ENCODE data around the gene NPPB. TPM values are rescaled to one million over a fixed set of nuclear protein-coding genes. Genes with fewer than 3 reads are reported as not detected.

Gene NPPB
- total and polyA plus RNA-seq, 9 of the 15 experiments (the other 6 are each of a cell fraction or from before 2014, with no cell fraction given), result not detected

- TF ChIP-seq NEUROD1 (IDR thresholded peaks at IDR 0.05; ENCODE audit: borderline replicate concordance, low read depth, low read length, partially characterized antibody) (peak; percentile 49), RCOR1 (IDR thresholded peaks at IDR 0.05; ENCODE audit: borderline replicate concordance in 1 of 2, low read depth in 2 of 2, low read length in 2 of 2) (0 out of 4 replicates have a peak, but pooled peaks of 1 of the 2 experiments have one; percentile 28), STAG1 (CRISPR knock-in tag; IDR thresholded peaks at IDR 0.05; ENCODE audit: borderline replicate concordance) (peak; percentile 99), NR4A1 (CRISPR knock-in tag; IDR thresholded peaks at IDR 0.05) (no peak), NR4A1 (tag; IDR thresholded peaks at IDR 0.05) (no peak), ZBTB33 (CRISPR knock-in tag; IDR thresholded peaks at IDR 0.05) (peak; percentile 63), NFATC3 (IDR thresholded peaks at IDR 0.05) (no peak; the same call in 1 of the 2 replicates), CTBP1 (IDR thresholded peaks at IDR 0.05; ENCODE audit: borderline replicate concordance) (peak; percentile 58; the same call in 1 of the 2 replicates), JUND (IDR thresholded peaks at IDR 0.05; ENCODE audit: borderline replicate concordance, low read depth, low read length) (peak; percentile 52; the same call in 1 of the 2 replicates), JUND (tag; IDR thresholded peaks at IDR 0.05; ENCODE audit: borderline replicate concordance, low read depth, low read length) (peak; percentile 56; the same call in 1 of the 3 replicates), SRSF1 (IDR thresholded peaks at IDR 0.05; ENCODE audit: low read depth, low read length) (no peak), E2F4 (CRISPR knock-in tag; IDR thresholded peaks at IDR 0.05; ENCODE audit: low read depth) (peak; percentile 48; the same call in 1 of the 2 replicates), DMBX1 (CRISPR knock-in tag; IDR thresholded peaks at IDR 0.05; ENCODE audit: borderline replicate concordance) (0 out of 2 replicates have a peak, but pooled peaks have one; percentile 62), GABPB2 (CRISPR knock-in tag; conservative IDR thresholded peaks at IDR 0.05) (no peak), TOE1 (IDR thresholded peaks at IDR 0.05; ENCODE audit: borderline replicate concordance) (0 out of 2 replicates have a peak, but pooled peaks have one; percentile 39), TOE1 (CRISPR knock-in tag; IDR thresholded peaks at IDR 0.05; ENCODE audit: borderline replicate concordance, low read depth) (peak; percentile 89; the same call in 1 of the 2 replicates), ZNF740 (CRISPR knock-in tag; IDR thresholded peaks at IDR 0.05) (peak; percentile 40; the same call in 1 of the 2 replicates), ZNF740 (tag; IDR thresholded peaks at IDR 0.05) (no peak), ARID2 (IDR thresholded peaks at IDR 0.05) (peak; percentile 98), TSC22D4 (tag; IDR thresholded peaks at IDR 0.05) (no peak), SPI1 (IDR thresholded peaks at IDR 0.05; ENCODE audit: borderline replicate concordance, low read depth, low read length) (no peak), ZNF143 (CRISPR knock-in tag; IDR thresholded peaks at IDR 0.05) (0 out of 2 replicates have a peak, but pooled peaks have one; percentile 42)
Observed at GRCh38 chr1:11838349-11839272, 20.1 kb downstream of the NPPB start (continued).

Data from K562 (cell line).